Fibroblast of skin of back (primary cell): ENCODE measurements around the gene FOXO3.
A peak's percentile ranks its signal among the peaks of the same experiment; 100 is the strongest.
"Not testable (repeated sequence)": the region's sequence is repeated elsewhere in the genome, so short reads cannot be mapped to it uniquely, and the experiment has no call there.

Source experiments
- DNase-seq: peaks from one replicate; pipeline ENCODE4 v3.0.0-alpha.2; 2013

FOXO3 gene

GRCh38 chr6:108556250-108556649 is 4.5 kb upstream of the FOXO3 start:
- no peak for DNase-seq

- no peak for DNase-seq
These were observed 3.7 kb upstream of the FOXO3 start for GRCh38 chr6:108556866-108557493.

DNA sequence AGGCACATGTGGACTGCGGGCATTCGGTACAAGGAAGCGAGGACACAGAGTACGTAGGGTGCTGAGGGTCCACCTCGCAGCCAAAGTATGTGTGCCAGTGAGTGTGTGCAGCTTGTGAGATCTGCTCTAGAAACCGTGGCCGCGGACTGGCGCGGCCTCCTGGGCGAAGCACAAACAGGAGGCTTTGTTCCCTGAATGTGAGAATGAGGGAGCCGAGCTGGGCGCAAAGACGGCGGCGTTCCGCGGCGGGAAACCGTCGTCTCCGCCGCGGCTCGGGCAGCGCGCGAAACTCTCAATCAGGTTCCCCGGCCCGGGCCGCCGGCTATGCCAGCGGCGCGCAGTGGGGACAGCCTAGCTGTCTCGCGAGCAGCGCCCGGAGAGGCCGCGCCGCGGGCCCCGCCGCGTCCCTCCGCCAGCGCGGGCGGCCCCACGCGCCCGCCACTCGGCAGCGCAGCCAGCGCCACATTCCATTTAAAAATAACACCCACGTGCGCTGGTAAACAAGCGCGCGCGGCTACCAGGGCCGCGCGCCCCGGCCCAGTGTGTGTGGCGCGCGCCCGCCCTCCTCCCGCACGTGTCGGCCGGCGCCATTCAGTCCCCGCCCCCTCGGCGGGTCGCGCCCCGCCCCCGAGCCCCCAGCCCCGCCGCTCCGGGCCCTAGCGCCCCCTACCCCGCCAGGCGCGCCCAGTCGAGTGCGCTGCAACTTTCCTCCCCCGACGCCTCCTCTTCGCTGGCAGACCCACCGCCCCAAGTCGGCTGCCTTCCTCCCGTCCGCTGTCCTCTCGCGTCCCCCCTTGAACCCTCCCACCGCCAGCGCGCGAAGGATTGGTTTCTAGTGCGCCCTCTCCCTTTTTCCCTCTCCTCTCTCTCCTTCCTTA is 3.0 kb upstream of the FOXO3 start:
- DNase-seq: peak; percentile 62

GRCh38 chr6:108558372-108559096 is 2.2 kb upstream of the FOXO3 start:
- DNase-seq: peak; percentile 99

DNA sequence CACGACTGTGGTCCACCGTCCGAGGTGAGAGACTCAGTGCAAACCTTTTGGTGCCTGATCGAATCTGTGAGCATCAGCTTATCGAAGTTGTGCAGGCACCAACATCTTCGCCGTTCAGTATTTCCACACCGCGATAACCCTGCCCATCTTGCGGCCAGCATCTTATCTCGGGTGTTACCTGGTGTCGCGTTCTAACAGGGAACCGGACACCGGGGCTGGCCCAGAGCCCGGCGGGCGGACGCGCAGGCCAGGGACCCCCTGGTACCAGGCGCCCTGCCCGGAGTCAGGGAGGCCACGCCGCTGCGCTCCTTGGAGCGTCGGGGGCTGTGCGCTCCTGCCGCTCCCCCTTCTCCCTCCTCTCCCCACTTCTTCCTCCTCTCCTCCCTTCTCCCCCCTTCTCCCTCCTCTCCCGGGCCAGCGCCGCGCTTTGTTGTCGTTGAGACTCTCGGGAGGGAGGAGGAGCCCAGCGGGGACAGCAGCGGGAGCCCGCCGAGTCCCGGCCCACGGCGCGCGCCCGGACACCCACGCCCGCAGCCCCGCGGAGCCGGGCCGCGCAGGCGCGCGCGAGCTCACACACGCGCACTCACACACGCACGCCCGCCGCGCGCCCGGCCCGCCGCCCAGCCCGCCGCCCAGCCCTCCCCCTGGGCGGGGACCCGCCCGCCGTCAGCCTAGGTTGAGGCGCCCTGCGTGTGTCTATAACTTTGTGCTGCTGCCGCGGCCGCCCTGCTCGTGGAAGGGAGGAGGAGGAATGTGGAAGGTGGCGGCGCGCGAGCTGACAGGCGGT is 1.4 kb upstream of the FOXO3 start:
- peak; percentile 92 for DNase-seq

- DNase-seq: peak; percentile 80
These were observed 744 bp upstream of the FOXO3 start for GRCh38 chr6:108559884-108560462.

DNA sequence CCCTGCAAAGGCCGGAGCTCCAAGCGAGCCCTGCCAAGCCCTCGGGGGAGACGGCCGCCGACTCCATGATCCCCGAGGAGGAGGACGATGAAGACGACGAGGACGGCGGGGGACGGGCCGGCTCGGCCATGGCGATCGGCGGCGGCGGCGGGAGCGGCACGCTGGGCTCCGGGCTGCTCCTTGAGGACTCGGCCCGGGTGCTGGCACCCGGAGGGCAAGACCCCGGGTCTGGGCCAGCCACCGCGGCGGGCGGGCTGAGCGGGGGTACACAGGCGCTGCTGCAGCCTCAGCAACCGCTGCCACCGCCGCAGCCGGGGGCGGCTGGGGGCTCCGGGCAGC is 561 bp downstream of the FOXO3 start:
- DNase-seq: not testable (repeated sequence)

- DNase-seq: no peak
These were observed 1.2 kb downstream of the FOXO3 start for GRCh38 chr6:108561742-108562502.

DNA sequence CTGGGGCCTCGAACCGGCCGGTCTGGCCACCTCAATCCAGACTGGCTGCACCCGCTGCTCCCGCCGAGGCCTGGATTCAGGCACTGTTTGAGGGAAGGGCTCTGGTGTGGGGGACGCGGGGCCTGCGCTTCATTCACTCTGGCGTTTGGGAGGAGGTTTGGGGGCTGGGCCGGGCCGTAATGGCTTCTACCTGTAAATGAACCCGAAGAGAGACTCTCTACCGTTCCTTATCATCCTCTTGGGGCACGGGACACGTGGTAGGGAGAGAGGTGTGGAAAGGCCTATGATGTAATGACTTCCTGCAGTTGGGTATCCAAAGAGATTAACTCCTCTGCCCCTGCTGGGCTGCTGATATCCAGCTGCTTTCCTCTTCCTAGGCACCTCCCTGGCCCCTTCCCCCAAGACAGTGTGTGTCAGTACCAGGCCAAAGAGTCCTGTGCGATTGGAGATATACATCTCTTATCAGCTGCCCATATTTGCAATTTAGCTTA is 1.8 kb downstream of the FOXO3 start:
- DNase-seq: peak; percentile 64

DNA sequence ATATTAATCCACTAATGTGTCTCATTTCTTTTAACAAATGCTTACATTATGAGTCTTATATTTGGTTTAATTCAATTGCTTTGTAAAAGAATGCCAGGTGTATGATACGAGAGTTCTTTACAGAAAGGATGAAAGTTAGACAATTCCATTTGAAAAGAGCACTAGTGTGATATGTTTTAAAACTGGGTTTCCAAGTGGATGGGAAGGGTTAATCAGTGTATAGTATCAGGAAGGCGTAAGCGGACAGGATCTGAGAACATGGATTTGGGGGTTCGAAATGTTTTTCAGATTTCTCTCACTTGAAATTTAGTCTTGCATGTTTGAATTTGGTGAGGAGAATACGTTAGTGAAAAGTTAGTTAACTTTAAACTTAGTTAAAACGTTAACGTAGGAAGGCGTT is 2.6 kb downstream of the FOXO3 start:
- no peak for DNase-seq

DNA sequence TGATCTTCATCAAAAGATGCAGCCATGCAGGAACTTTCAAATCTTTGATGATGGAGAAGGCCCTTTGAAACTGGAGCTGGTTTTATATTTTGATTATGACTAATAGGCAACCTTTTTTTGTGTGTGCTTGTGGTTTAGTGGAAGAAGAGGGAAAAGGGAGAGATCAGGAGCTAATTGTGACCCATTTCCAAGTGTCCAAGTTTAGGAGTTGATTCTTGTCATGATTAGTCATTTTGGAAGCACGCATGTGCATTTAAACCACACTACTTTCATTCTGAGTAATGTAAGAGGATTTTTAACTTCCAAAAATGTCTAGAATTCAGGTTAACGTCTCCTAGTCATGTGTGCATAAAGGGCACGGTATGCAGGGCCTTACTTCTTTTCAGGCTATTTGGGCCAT is 3.5 kb downstream of the FOXO3 start:
- DNase-seq: peak; percentile 99

DNA sequence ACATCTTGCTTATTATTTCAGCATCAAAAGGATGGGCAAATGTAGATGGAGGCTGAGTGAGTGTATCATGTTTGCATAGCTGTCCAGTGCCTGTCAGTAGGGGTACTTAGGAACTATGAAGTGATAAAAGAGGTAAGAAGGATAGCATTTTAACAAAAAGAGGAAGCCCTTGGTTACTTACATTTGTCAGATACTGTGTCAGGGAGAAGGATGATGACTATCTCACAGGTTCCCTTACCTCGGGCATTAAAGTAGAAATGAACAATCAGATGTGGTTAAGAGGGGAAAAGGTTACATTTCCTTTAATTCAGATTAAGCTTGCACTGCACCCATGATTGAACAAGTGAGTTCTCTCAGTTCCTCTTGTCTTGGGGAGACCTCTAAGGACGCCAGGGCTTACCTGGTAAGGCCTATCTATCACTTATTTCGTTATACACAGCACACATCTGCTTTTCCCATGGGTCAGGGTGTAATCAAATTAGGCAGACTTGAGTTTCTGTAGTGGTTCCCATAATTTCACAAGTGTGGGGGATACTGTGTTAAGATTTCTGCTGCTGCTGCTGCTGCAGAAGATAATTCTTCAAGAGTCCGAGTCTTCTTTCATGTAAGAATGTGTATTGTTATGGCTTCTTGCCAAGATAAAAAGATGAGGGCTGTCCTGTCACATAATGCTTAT is 4.5 kb downstream of the FOXO3 start:
- no peak for DNase-seq

DNA sequence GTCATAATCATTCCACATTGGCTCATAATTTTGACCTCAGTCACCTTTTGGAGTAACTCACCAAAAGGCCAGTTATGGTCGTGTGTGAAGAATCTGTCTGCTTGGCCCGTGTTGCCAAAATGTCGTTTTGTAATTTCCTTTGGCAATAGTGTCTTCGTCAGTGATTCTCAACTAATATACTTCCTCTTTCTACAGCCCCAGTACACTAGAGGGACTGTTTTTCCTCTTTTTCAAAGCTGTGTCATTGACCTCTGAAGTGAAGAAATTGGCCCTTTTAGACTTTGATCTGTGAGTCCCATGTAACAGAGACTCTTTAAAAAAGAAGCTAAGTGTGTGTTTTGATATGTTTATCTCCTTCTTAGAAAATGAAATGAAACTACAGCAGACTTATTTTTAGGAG is 5.2 kb downstream of the FOXO3 start:
- peak; percentile 67 for DNase-seq

DNA sequence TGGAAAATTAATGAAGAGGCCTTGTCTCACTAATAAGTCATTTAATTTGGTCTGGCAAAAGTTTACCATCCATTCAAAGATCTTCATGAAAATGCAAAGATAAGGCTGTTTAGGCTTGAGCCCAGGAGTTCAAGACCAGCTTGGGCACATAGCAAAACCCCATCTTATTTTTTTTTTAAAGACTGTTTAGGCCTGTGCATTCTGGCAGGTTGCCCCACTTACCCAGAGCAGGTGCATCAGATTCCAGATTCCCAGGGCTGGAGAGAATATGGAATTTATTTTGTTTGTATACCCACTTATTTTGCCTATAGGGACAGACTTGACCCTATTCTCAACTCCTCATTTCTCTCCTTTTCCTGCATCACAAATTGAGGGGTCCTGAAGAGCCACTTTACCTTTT is 5.7 kb downstream of the FOXO3 start:
- no peak for DNase-seq

GRCh38 chr6:108568101-108568500 is 7.4 kb downstream of the FOXO3 start:
- DNase-seq: no peak

- no peak for DNase-seq
These were observed 8.0 kb downstream of the FOXO3 start for GRCh38 chr6:108568551-108569305.

- no peak for DNase-seq
These were observed 9.8 kb downstream of the FOXO3 start for GRCh38 chr6:108570517-108570916.

DNA sequence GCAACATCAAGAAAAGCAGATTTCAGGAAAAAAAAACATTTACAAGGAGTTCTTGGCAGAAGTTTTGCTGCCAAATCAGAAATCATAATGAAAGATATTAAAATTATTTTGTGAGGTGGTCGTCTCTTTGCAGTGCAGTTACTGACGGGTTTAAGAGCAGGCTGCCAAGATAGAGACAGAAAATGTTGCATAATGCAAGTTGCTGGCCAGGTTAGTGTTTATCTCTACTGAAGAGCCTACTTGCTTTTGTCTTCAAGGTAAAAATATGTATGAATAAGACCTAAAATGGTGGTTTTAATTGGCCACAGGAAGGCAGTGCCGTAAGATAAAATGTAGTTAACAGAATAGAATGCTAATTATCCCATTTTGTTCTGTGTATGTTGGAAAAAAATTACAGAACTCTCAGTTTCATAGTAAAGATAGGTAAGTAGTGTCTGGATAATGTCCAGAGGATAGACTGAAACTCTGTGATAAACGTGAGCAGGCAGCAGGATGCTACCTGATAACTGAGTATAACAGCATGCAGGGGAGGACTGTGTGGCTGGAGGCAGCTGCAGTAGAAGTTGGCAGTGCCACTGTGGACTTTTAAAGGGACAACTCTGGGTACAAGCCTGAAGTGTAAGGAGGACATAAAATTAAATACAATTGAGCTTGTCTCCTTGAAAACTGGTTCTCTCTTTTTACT is 13.9 kb downstream of the FOXO3 start:
- DNase-seq: no peak

- no peak for DNase-seq
These were observed 15.3 kb downstream of the FOXO3 start for GRCh38 chr6:108575905-108576494.
